Mesenteric fat pad (tissue), 1 donor: ENCODE results near the gene FEM1B. TPM values are rescaled to one million over a fixed set of nuclear protein-coding genes. Genes with fewer than 3 reads are reported as not detected.

ENCODE experiments used
- DNase-seq: peaks from one replicate; pipeline ENCODE4 v3.0.0-alpha.2; 2020; ENCODE audit warnings: low spot score
- total RNA-seq: library from RNA; stranded (reverse); fragmentation: NEBNext Ultra II Directional; extraction: Animal tissue kit (Norgen Biotek cat#: 25700); gene quantifications from one replicate; pipeline ENCODE4 v1.2.1, GENCODE V29; 2021
- donor health status: DM: yes; HTN: yes; CAD: no.

Gene FEM1B
- total RNA-seq, 1 donor from 2014 or later: 48.7 TPM

GRCh38 chr15:68319997-68320396 lies 42.5 kb downstream of the FEM1B start:
- no peak for DNase-seq

- DNase-seq: no peak
Observed at GRCh38 chr15:68321229-68321628, 43.7 kb downstream of the FEM1B start.

- no peak for DNase-seq
Observed at GRCh38 chr15:68322796-68323195, 45.3 kb downstream of the FEM1B start.

GRCh38 chr15:68325726-68326125 lies 48.2 kb downstream of the FEM1B start:
- no peak for DNase-seq

- no peak for DNase-seq
Observed at GRCh38 chr15:68326711-68327354, 49.3 kb downstream of the FEM1B start.

GRCh38 chr15:68328443-68328842 lies 50.9 kb downstream of the FEM1B start:
- no peak for DNase-seq

- DNase-seq: no peak
Observed at GRCh38 chr15:68328964-68329363, 51.4 kb downstream of the FEM1B start.

- DNase-seq: no peak
Observed at GRCh38 chr15:68330416-68330815, 52.9 kb downstream of the FEM1B start.

- no peak for DNase-seq
Observed at GRCh38 chr15:68330901-68331300, 53.4 kb downstream of the FEM1B start.

GRCh38 chr15:68332266-68332665 lies 54.7 kb downstream of the FEM1B start:
- no peak for DNase-seq

- DNase-seq: no peak
Observed at GRCh38 chr15:68333775-68334470, 56.4 kb downstream of the FEM1B start.

GRCh38 chr15:68334661-68335124 lies 57.1 kb downstream of the FEM1B start:
- DNase-seq: no peak

GRCh38 chr15:68335251-68335650 lies 57.7 kb downstream of the FEM1B start:
- DNase-seq: no peak

GRCh38 chr15:68335655-68336054 lies 58.1 kb downstream of the FEM1B start:
- no peak for DNase-seq

GRCh38 chr15:68336516-68336915 lies 59.0 kb downstream of the FEM1B start:
- DNase-seq: no peak

- no peak for DNase-seq
Observed at GRCh38 chr15:68337826-68338225, 60.3 kb downstream of the FEM1B start.

GRCh38 chr15:68339481-68339880 lies 61.9 kb downstream of the FEM1B start:
- no peak for DNase-seq

- DNase-seq: no peak
Observed at GRCh38 chr15:68340726-68341671, 63.5 kb downstream of the FEM1B start.

GRCh38 chr15:68341760-68342725 lies 64.5 kb downstream of the FEM1B start:
- DNase-seq: no peak

GRCh38 chr15:68343579-68344225 lies 66.2 kb downstream of the FEM1B start:
- DNase-seq: no peak
